ENCODE data around the gene MAPK1.
"Not testable (repeated sequence)": the region's sequence is repeated elsewhere in the genome, so short reads cannot be mapped to it uniquely, and the experiment has no call there.

MAPK1 gene

GRCh38 chr22:21796863-21797262, 70.6 kb downstream of the MAPK1 start:
- H3K36me3 ChIP-seq (ENCODE audit: control insufficient read depth in 1 of 2, insufficient read depth in 2 of 2, low read length in 2 of 2), result peaks cover 31 to 33% of the 10 kb centered on the region in 2 donors
- H3K9me3 ChIP-seq (ENCODE audit: control insufficient read depth in 1 of 2, low read length in 2 of 2), result no peaks in the 10 kb centered on the region
- no peak overlapping the region for H3K4me3 ChIP-seq (ENCODE audit: low read depth in 1 of 2, low read length in 2 of 2)
- peaks cover 0 to 4% of the 10 kb centered on the region in 2 donors for H3K4me1 ChIP-seq (ENCODE audit: control insufficient read depth in 1 of 2, insufficient read depth in 2 of 2, low read length in 2 of 2)
- H3K27me3 ChIP-seq (ENCODE audit: low read depth, low read length), result no peaks in the 10 kb centered on the region
- no peak overlapping the region for H3K27ac ChIP-seq (ENCODE audit: low read length)

- no peak overlapping the region for H3K4me3 ChIP-seq (ENCODE audit: low read depth in 1 of 2, low read length in 2 of 2)
- H3K4me1 ChIP-seq (ENCODE audit: control insufficient read depth in 1 of 2, insufficient read depth in 2 of 2, low read length in 2 of 2), result peaks cover 0 to 4% of the 10 kb centered on the region in 2 donors
- H3K9me3 ChIP-seq (ENCODE audit: control insufficient read depth in 1 of 2, low read length in 2 of 2), result no peaks in the 10 kb centered on the region
- H3K36me3 ChIP-seq (ENCODE audit: control insufficient read depth in 1 of 2, insufficient read depth in 2 of 2, low read length in 2 of 2), result peaks cover 28 to 29% of the 10 kb centered on the region in 2 donors
- H3K27ac ChIP-seq (ENCODE audit: low read length), result no peak overlapping the region
- H3K27me3 ChIP-seq (ENCODE audit: low read depth, low read length), result no peaks in the 10 kb centered on the region
Measured at GRCh38 chr22:21796231-21796630, 71.2 kb downstream of the MAPK1 start.

GRCh38 chr22:21793716-21794115, 73.7 kb downstream of the MAPK1 start:
- not testable (repeated sequence) for H3K4me3 ChIP-seq (ENCODE audit: low read depth in 1 of 2, low read length in 2 of 2); H3K9me3 ChIP-seq (ENCODE audit: control insufficient read depth in 1 of 2, low read length in 2 of 2); H3K27ac ChIP-seq (ENCODE audit: low read length); H3K27me3 ChIP-seq (ENCODE audit: low read depth, low read length); H3K4me1 ChIP-seq (ENCODE audit: control insufficient read depth in 1 of 2, insufficient read depth in 2 of 2, low read length in 2 of 2)
- peaks cover 17 to 28% of the 10 kb centered on the region in 2 donors for H3K36me3 ChIP-seq (ENCODE audit: control insufficient read depth in 1 of 2, insufficient read depth in 2 of 2, low read length in 2 of 2)

GRCh38 chr22:21791635-21792625, 75.5 kb downstream of the MAPK1 start:
- peaks cover 0 to 3% of the 10 kb centered on the region in 2 donors for H3K4me1 ChIP-seq (ENCODE audit: control insufficient read depth in 1 of 2, insufficient read depth in 2 of 2, low read length in 2 of 2)
- H3K36me3 ChIP-seq (ENCODE audit: control insufficient read depth in 1 of 2, insufficient read depth in 2 of 2, low read length in 2 of 2), result peaks cover 16 to 34% of the 10 kb centered on the region in 2 donors
- H3K27ac ChIP-seq (ENCODE audit: low read length), result no peak overlapping the region
- no peaks in the 10 kb centered on the region for H3K27me3 ChIP-seq (ENCODE audit: low read depth, low read length)
- H3K9me3 ChIP-seq (ENCODE audit: control insufficient read depth in 1 of 2, low read length in 2 of 2), result no peaks in the 10 kb centered on the region
- no peak overlapping the region for H3K4me3 ChIP-seq (ENCODE audit: low read depth in 1 of 2, low read length in 2 of 2)

- not testable (repeated sequence) for H3K27ac ChIP-seq (ENCODE audit: low read length); H3K27me3 ChIP-seq (ENCODE audit: low read depth, low read length); H3K4me1 ChIP-seq (ENCODE audit: control insufficient read depth in 1 of 2, insufficient read depth in 2 of 2, low read length in 2 of 2); H3K4me3 ChIP-seq (ENCODE audit: low read depth in 1 of 2, low read length in 2 of 2); H3K9me3 ChIP-seq (ENCODE audit: control insufficient read depth in 1 of 2, low read length in 2 of 2)
- peaks cover 9 to 36% of the 10 kb centered on the region in 2 donors for H3K36me3 ChIP-seq (ENCODE audit: control insufficient read depth in 1 of 2, insufficient read depth in 2 of 2, low read length in 2 of 2)
Measured at GRCh38 chr22:21790849-21791610, 76.4 kb downstream of the MAPK1 start.

GRCh38 chr22:21790359-21790758, 77.1 kb downstream of the MAPK1 start:
- H3K4me3 ChIP-seq (ENCODE audit: low read depth in 1 of 2, low read length in 2 of 2), result no peak overlapping the region
- H3K36me3 ChIP-seq (ENCODE audit: control insufficient read depth in 1 of 2, insufficient read depth in 2 of 2, low read length in 2 of 2), result peaks cover 6 to 33% of the 10 kb centered on the region in 2 donors
- no peaks in the 10 kb centered on the region for H3K9me3 ChIP-seq (ENCODE audit: control insufficient read depth in 1 of 2, low read length in 2 of 2)
- H3K27ac ChIP-seq (ENCODE audit: low read length), result no peak overlapping the region
- H3K27me3 ChIP-seq (ENCODE audit: low read depth, low read length), result no peaks in the 10 kb centered on the region
- H3K4me1 ChIP-seq (ENCODE audit: control insufficient read depth in 1 of 2, insufficient read depth in 2 of 2, low read length in 2 of 2), result no peaks in the 10 kb centered on the region

GRCh38 chr22:21787565-21787964, 79.9 kb downstream of the MAPK1 start:
- H3K9me3 ChIP-seq (ENCODE audit: control insufficient read depth in 1 of 2, low read length in 2 of 2); H3K27ac ChIP-seq (ENCODE audit: low read length); H3K4me1 ChIP-seq (ENCODE audit: control insufficient read depth in 1 of 2, insufficient read depth in 2 of 2, low read length in 2 of 2); H3K4me3 ChIP-seq (ENCODE audit: low read depth in 1 of 2, low read length in 2 of 2); H3K27me3 ChIP-seq (ENCODE audit: low read depth, low read length): not testable (repeated sequence)
- H3K36me3 ChIP-seq (ENCODE audit: control insufficient read depth in 1 of 2, insufficient read depth in 2 of 2, low read length in 2 of 2), result peaks cover 12 to 50% of the 10 kb centered on the region in 2 donors

GRCh38 chr22:21780259-21780658, 87.2 kb downstream of the MAPK1 start:
- H3K27ac ChIP-seq (ENCODE audit: low read length), result no peak overlapping the region
- no peaks in the 10 kb centered on the region for H3K4me1 ChIP-seq (ENCODE audit: control insufficient read depth in 1 of 2, insufficient read depth in 2 of 2, low read length in 2 of 2)
- peaks cover 24 to 28% of the 10 kb centered on the region in 2 donors for H3K36me3 ChIP-seq (ENCODE audit: control insufficient read depth in 1 of 2, insufficient read depth in 2 of 2, low read length in 2 of 2)
- no peak overlapping the region for H3K4me3 ChIP-seq (ENCODE audit: low read depth in 1 of 2, low read length in 2 of 2)
- H3K9me3 ChIP-seq (ENCODE audit: control insufficient read depth in 1 of 2, low read length in 2 of 2), result no peaks in the 10 kb centered on the region
- no peaks in the 10 kb centered on the region for H3K27me3 ChIP-seq (ENCODE audit: low read depth, low read length)

GRCh38 chr22:21779444-21779843, 88.0 kb downstream of the MAPK1 start:
- Histone ChIP-seq H3K4me1 (ENCODE audit: control insufficient read depth in 1 of 2, insufficient read depth in 2 of 2, low read length in 2 of 2) (peaks cover 0 to 5% of the 10 kb centered on the region in 2 donors), H3K27me3 (ENCODE audit: low read depth, low read length) (no peaks in the 10 kb centered on the region), H3K9me3 (ENCODE audit: control insufficient read depth in 1 of 2, low read length in 2 of 2) (no peaks in the 10 kb centered on the region), H3K36me3 (ENCODE audit: control insufficient read depth in 1 of 2, insufficient read depth in 2 of 2, low read length in 2 of 2) (peaks cover 18 to 22% of the 10 kb centered on the region in 2 donors), H3K4me3 (ENCODE audit: low read depth in 1 of 2, low read length in 2 of 2) (no peak overlapping the region), H3K27ac (ENCODE audit: low read length) (no peak overlapping the region)

GRCh38 chr22:21778705-21779363, 88.6 kb downstream of the MAPK1 start:
- peaks cover 16 to 18% of the 10 kb centered on the region in 2 donors for H3K36me3 ChIP-seq (ENCODE audit: control insufficient read depth in 1 of 2, insufficient read depth in 2 of 2, low read length in 2 of 2)
- H3K4me1 ChIP-seq (ENCODE audit: control insufficient read depth in 1 of 2, insufficient read depth in 2 of 2, low read length in 2 of 2), result peaks cover 0 to 5% of the 10 kb centered on the region in 2 donors
- no peak overlapping the region for H3K4me3 ChIP-seq (ENCODE audit: low read depth in 1 of 2, low read length in 2 of 2)
- no peak overlapping the region for H3K27ac ChIP-seq (ENCODE audit: low read length)
- no peaks in the 10 kb centered on the region for H3K27me3 ChIP-seq (ENCODE audit: low read depth, low read length)
- no peaks in the 10 kb centered on the region for H3K9me3 ChIP-seq (ENCODE audit: control insufficient read depth in 1 of 2, low read length in 2 of 2)

- no peaks in the 10 kb centered on the region for H3K9me3 ChIP-seq (ENCODE audit: control insufficient read depth in 1 of 2, low read length in 2 of 2)
- peaks cover 0 to 13% of the 10 kb centered on the region in 2 donors for H3K4me1 ChIP-seq (ENCODE audit: control insufficient read depth in 1 of 2, insufficient read depth in 2 of 2, low read length in 2 of 2)
- H3K27me3 ChIP-seq (ENCODE audit: low read depth, low read length), result no peaks in the 10 kb centered on the region
- no peak overlapping the region for H3K27ac ChIP-seq (ENCODE audit: low read length)
- peaks cover 46 to 57% of the 10 kb centered on the region in 2 donors for H3K36me3 ChIP-seq (ENCODE audit: control insufficient read depth in 1 of 2, insufficient read depth in 2 of 2, low read length in 2 of 2)
- H3K4me3 ChIP-seq (ENCODE audit: low read depth in 1 of 2, low read length in 2 of 2), result no peak overlapping the region
Measured at GRCh38 chr22:21771631-21771976, 95.8 kb downstream of the MAPK1 start.

Measured in muscle layer of duodenum (tissue), 2 donors.